Anterior cingulate cortex (tissue), 58 donors: ENCODE data around the gene METTL25.

ENCODE experiments used
- DNase-seq, 58 donors: peaks; one replicate each; lab custom pipeline; 2025; lab: John Stamatoyannopoulos, UW

Gene METTL25

GRCh38 chr12:82461836-82462235 lies 103.5 kb downstream of the METTL25 start:
- DNase-seq = no peak

DNA sequence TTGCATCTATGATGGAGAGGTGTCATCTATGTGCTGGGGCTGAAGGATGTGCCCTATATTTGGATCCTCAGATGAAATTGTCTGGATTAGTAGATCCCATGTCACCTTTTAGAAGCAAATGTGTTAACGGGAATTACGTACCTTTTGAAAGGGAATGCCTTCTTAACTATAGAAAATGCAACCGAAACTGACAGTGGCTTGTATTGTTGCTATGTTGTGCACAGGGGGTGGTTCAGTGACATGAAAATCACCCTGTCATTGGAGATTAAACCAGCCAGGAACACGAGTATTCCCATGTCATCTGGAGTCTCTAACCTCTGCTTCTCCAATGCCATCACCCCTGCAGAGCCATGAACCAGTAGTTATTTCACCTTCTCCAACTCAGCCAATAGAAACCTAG lies 110.2 kb downstream of the METTL25 start:
- no peak for DNase-seq

GRCh38 chr12:82470906-82471512 lies 112.7 kb downstream of the METTL25 start:
- DNase-seq = no peak

- DNase-seq = no peak
These were observed 114.9 kb downstream of the METTL25 start for GRCh38 chr12:82473111-82473754.

GRCh38 chr12:82474181-82474797 lies 116.0 kb downstream of the METTL25 start:
- DNase-seq = no peak

DNA sequence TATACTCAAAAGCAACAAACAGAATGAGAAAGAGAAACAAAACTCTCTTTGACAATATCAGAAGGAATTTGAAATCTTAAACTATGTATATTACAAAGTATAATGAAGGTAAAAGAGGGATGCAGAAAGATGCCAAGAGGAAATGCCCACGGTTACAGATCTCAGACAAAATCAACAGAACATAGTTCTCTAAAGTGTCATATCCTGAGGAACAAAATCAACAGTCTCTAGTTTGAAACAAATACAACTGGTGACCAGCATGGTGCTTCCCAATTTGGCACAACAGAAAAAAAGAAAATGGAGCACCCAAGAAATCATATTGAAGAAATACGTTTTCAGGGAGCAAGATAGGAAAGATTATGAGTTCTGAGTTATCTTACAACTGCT lies 116.5 kb downstream of the METTL25 start:
- DNase-seq = no peak

DNA sequence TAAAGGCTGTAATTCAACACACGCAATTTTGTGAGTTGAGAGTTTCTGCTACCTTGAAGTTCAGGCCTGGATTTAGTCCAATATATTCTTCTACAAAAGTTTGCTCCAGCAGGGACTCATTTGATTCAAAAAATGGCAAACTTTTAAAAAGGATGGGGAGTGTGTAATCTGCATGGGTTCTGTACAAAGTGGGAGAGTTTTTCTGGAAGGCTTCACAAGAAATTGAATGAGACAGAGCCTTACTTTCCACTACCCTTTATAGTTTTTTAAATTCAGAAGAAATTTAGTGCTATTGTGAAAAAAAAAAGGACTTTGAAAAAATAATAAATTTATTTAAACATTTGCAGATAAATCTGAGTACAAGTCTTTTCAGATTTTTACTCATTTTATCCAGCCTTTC lies 116.9 kb downstream of the METTL25 start:
- no peak for DNase-seq

- DNase-seq = no peak
These were observed 118.2 kb downstream of the METTL25 start for GRCh38 chr12:82476511-82476910.

GRCh38 chr12:82479511-82479910 lies 121.2 kb downstream of the METTL25 start:
- no peak for DNase-seq

DNA sequence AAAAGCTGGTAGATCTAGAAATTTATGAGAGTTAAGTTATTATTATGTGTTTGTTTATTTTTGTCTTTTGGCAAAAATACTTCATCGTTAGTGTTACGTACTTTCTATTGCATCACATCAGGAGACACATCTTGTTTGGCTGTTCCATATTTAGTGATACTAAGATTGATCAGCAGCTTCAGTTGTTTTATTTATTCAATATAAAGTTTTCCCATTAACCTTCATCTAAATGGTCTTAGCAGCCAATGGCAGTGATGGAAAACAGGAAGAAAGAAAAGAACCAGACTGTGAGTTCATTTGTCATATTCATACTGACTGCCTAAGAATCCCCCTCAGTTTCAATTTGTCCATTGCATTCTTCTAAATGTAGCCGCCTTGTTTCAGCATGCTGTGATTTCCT lies 122.3 kb downstream of the METTL25 start:
- no peak for DNase-seq

GRCh38 chr12:82481954-82482353 lies 123.6 kb downstream of the METTL25 start:
- no peak for DNase-seq

GRCh38 chr12:82486524-82487235 lies 128.4 kb downstream of the METTL25 start:
- DNase-seq = no peak

DNA sequence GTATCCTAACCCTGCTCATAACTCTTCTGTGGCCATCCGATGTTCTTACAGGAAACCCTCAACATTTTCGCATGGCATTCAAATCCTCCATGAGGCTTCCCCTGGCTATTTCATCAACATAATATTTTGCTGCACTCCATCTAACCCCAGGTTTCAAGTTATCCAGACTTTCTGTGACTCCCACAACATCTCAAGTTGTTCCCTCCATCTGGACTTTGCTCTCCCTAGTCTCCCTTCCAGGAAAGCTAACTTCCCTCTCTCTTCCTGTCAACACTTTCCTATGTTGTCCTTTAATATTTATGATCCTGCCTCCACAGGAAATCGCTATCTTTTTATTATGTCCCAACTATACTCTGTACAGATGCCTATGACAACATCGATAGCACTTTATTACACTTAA lies 146.1 kb downstream of the METTL25 start:
- DNase-seq = no peak

GRCh38 chr12:82505150-82505549 lies 146.8 kb downstream of the METTL25 start:
- no peak for DNase-seq

GRCh38 chr12:82507686-82508085 lies 149.4 kb downstream of the METTL25 start:
- DNase-seq = no peak

DNA sequence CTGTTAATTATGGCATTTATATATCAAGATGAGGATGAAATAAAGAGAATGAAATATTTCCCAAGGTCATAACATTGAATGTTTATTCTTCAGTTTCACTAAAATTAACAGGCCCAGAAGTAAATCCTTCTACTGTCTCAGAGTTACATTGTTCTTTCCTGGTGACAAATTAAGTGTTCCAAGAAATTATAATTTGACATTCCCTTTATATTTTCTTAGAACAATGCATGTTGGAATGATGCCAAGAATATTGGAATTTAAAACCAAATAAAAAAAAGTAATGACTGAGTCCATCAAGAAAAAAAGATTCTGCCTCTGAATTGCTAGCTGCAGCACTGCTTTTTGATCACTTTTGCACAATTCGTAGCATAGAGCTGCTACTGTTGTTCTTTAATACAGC lies 152.1 kb downstream of the METTL25 start:
- no peak for DNase-seq

- DNase-seq = no peak
These were observed 156.6 kb downstream of the METTL25 start for GRCh38 chr12:82514880-82515279.

GRCh38 chr12:82515652-82516051 lies 157.3 kb downstream of the METTL25 start:
- no peak for DNase-seq

DNA sequence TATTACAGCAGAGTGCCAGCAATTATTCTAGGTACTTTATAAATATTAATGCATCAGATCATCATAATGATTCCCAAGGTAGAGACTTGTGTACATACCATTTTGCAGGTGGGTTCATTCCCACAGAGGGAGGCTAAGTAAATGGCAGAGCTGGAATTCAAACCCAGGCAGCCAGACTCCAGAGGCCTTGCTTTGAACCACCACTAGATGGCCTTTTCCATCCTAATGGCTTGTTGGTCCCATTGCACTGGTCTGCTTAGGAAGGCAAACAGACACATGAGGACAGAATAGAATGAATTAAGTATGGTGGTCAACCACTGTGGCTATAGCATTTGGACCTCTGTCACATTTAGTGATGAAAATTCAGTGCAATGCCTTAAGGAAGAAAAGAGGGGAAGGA lies 158.7 kb downstream of the METTL25 start:
- DNase-seq = no peak

DNA sequence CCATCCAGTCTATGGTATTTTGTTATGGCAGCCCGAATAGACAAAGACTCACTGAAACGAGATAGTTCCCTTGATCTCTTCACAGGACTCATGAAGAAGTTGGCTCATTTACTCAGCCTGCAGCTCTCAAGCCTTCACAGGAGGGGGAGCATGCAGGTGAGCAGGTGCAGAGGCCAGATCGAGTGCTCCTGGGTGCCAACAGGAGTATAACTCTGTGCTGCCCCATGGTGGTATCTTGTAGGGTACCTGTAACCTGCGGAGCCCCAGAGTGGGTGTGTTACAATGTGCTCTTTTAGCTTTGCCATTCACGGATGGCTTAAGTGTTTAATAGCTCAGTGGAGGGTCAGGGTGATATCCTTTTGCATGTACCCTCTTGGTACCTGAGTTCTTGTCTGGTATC lies 159.5 kb downstream of the METTL25 start:
- DNase-seq = no peak

GRCh38 chr12:82519510-82519909 lies 161.2 kb downstream of the METTL25 start:
- no peak for DNase-seq

DNA sequence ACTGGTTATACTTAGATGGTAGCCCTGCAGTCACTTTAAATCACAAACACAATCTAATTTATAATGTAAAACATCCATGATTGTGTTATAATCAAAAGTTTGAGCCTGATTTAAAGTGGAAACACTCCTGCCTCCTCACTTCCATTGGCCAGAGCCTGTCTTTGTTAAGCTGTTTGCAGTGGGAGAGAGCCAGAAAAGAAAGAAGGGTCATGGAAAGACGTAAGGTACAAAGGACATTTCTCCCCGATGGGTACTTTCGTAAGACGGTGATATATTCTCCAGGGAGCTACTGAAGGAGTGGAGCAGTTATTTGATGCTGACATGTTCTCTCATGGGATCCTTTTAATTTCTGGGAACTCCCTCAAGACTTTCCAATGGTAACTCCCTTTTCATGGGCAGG lies 164.0 kb downstream of the METTL25 start:
- DNase-seq = no peak
